ENCODE results near the gene NDST1.

Gene NDST1

GRCh38 chr5:150498501-150498900 lies 9.4 kb upstream of the NDST1 start:
- Mint-ChIP-seq H3K4me3 (no peak overlapping the region), H3K9me3 (no peaks in the 10 kb centered on the region), H3K4me1 (peaks cover 34% of the 10 kb centered on the region), H3K27me3 (no peaks in the 10 kb centered on the region), H3K27ac (peak overlapping the region; percentile 13), H3K36me3 (peaks cover 15% of the 10 kb centered on the region)
- ATAC-seq = no peak

DNA sequence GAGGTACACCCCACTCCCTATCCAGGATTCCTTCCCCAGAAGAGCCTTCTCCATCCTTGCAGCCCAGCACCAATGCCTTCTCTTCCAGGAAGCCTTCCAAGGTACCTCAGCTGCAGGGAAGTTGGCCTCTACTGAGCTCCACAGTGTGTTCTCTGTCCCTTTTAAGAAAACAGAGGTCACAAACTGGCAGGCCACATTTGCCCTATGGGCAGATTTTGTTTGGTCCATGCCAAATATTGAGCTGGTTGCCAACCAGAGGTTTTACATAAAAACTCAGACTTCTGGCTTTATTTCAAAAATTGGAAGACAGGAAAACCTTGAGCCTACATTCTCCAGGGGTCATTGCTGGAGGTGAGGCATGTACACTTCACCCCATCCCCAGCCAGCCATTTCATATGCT lies 9.0 kb upstream of the NDST1 start:
- Mint-ChIP-seq H3K4me1 (peaks cover 34% of the 10 kb centered on the region), H3K4me3 (no peak overlapping the region), H3K27me3 (no peaks in the 10 kb centered on the region), H3K27ac (peak overlapping the region; percentile 13), H3K36me3 (peaks cover 15% of the 10 kb centered on the region), H3K9me3 (no peaks in the 10 kb centered on the region)
- ATAC-seq = no peak

DNA sequence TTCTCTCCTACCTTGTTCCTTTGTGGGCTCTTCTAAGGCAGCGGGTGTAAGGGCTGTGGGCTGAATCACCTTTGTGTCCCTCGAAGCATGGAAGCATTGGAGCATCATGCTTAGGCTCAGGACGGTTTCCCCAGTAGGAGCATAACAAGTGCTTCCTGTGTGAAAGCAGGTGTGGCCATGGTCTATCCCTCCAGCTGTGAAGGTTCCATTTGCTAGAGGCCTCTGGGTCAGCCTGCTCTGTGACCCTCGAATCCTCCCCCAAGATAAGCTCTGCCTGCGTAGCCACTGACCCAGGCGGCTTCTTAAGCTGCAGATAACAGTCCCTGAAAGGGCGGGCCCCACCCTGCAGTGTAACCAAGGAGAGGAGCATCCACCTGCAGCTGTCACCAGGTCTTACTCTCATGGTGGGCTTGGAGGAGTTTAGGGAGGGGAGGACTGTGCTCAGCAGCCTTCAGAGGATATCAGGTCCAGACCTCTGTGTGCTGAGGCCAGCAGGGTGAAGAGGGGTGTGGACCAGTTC lies 8.4 kb upstream of the NDST1 start:
- Mint-ChIP-seq H3K4me1 (peaks cover 36% of the 10 kb centered on the region), H3K36me3 (peaks cover 15% of the 10 kb centered on the region), H3K27ac (peak overlapping the region; percentile 13), H3K4me3 (no peak overlapping the region), H3K27me3 (no peaks in the 10 kb centered on the region), H3K9me3 (no peaks in the 10 kb centered on the region)
- no peak for ATAC-seq

DNA sequence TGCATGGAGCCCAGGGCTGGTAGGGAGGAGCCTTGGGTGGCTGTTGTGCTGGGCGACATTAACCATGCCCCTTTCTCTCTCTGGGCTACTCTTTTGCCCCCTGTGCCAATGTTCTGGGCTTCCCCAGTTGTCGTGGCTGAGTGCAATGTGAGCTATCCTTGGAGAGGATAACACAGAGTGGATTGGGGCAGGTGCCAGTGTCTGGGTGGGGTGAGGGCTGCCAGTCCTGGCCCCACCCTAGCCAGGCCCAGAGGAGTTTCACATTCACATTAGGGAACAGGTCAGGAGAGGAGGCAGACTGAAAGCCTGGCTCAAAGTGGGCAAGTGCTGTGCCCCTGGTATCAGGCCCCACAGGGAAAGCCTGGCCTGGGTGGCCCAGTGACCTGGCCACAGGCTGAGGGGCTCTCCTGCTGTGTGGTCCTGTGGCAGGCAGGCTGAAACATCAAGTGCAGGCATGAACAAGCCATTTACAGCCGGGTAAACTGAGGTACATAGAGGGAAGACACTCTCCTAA lies 7.5 kb upstream of the NDST1 start:
- Mint-ChIP-seq H3K4me1 (peaks cover 38% of the 10 kb centered on the region), H3K4me3 (no peak overlapping the region), H3K36me3 (peaks cover 15% of the 10 kb centered on the region), H3K27ac (no peak overlapping the region), H3K9me3 (no peaks in the 10 kb centered on the region), H3K27me3 (no peaks in the 10 kb centered on the region)
- no peak for ATAC-seq

DNA sequence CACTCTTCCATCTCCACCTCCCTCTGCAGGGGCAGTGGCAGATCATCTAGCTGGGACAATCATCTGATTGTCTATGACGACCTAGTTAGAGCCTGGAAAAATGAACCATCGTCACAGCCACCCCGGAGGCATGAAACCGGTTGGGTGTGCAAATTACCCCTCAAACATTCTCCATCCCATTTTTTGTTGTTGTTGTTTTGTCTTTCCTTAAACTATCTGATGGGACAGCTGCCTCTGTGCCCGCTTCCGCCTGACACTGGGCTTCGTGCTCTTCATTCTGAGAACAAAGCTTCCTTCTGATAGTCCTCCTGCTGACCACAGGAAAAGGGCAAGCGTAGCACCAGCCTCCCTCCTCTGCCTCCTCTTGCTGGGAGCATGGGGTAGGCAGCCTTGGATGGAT lies 7.0 kb upstream of the NDST1 start:
- no peak overlapping the region for H3K27ac Mint-ChIP-seq
- H3K4me3 Mint-ChIP-seq = no peak overlapping the region
- no peak for ATAC-seq
- H3K9me3 Mint-ChIP-seq = no peaks in the 10 kb centered on the region
- H3K4me1 Mint-ChIP-seq = peaks cover 38% of the 10 kb centered on the region
- H3K27me3 Mint-ChIP-seq = no peaks in the 10 kb centered on the region
- H3K36me3 Mint-ChIP-seq = peaks cover 15% of the 10 kb centered on the region

- H3K36me3 Mint-ChIP-seq = peaks cover 15% of the 10 kb centered on the region
- H3K4me3 Mint-ChIP-seq = no peak overlapping the region
- H3K27ac Mint-ChIP-seq = peak overlapping the region; percentile 17
- H3K27me3 Mint-ChIP-seq = no peaks in the 10 kb centered on the region
- H3K4me1 Mint-ChIP-seq = peaks cover 38% of the 10 kb centered on the region
- no peaks in the 10 kb centered on the region for H3K9me3 Mint-ChIP-seq
- ATAC-seq = no peak
Observed at GRCh38 chr5:150502106-150502505, 5.8 kb upstream of the NDST1 start.

- peaks cover 31% of the 10 kb centered on the region for H3K4me1 Mint-ChIP-seq
- no peak for ATAC-seq
- H3K27me3 Mint-ChIP-seq = no peaks in the 10 kb centered on the region
- H3K36me3 Mint-ChIP-seq = peaks cover 15% of the 10 kb centered on the region
- no peak overlapping the region for H3K4me3 Mint-ChIP-seq
- H3K9me3 Mint-ChIP-seq = no peaks in the 10 kb centered on the region
- no peak overlapping the region for H3K27ac Mint-ChIP-seq
Observed at GRCh38 chr5:150502847-150503246, 5.1 kb upstream of the NDST1 start.

GRCh38 chr5:150503386-150503785 lies 4.5 kb upstream of the NDST1 start:
- H3K9me3 Mint-ChIP-seq = no peaks in the 10 kb centered on the region
- no peak overlapping the region for H3K27ac Mint-ChIP-seq
- peaks cover 15% of the 10 kb centered on the region for H3K36me3 Mint-ChIP-seq
- H3K27me3 Mint-ChIP-seq = no peaks in the 10 kb centered on the region
- no peak for ATAC-seq
- peaks cover 29% of the 10 kb centered on the region for H3K4me1 Mint-ChIP-seq
- H3K4me3 Mint-ChIP-seq = no peak overlapping the region

- Mint-ChIP-seq H3K9me3 (no peaks in the 10 kb centered on the region), H3K27ac (no peak overlapping the region), H3K4me3 (no peak overlapping the region), H3K36me3 (peaks cover 15% of the 10 kb centered on the region), H3K4me1 (peaks cover 22% of the 10 kb centered on the region), H3K27me3 (no peaks in the 10 kb centered on the region)
- no peak for ATAC-seq
Observed at GRCh38 chr5:150503977-150504620, 3.8 kb upstream of the NDST1 start.

DNA sequence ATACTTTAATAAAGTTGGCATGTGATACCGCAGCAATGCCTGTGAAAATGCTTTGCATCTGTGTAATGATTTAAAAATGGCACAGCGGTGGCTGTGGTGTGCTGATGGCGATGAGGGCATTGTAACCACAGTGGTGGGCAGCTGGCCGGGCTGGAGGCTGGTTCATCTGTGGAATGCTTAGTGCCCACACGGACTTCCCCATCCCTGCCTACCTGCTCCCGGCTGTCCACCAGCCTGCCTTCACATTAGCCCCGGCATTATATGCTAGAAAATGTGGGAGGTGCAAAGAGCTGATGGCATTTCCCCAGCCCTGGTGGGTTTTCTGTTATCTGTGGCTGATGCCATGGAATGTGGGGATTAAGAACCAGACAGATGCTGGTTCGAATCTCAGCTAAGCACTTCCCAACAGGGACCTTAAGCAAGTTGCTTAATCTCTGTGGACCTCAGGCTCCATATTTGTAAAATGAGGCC lies 2.9 kb upstream of the NDST1 start:
- no peak for ATAC-seq
- Mint-ChIP-seq H3K4me1 (peaks cover 13% of the 10 kb centered on the region), H3K27me3 (no peaks in the 10 kb centered on the region), H3K27ac (no peak overlapping the region), H3K9me3 (no peaks in the 10 kb centered on the region), H3K36me3 (peaks cover 15% of the 10 kb centered on the region), H3K4me3 (no peak overlapping the region)

DNA sequence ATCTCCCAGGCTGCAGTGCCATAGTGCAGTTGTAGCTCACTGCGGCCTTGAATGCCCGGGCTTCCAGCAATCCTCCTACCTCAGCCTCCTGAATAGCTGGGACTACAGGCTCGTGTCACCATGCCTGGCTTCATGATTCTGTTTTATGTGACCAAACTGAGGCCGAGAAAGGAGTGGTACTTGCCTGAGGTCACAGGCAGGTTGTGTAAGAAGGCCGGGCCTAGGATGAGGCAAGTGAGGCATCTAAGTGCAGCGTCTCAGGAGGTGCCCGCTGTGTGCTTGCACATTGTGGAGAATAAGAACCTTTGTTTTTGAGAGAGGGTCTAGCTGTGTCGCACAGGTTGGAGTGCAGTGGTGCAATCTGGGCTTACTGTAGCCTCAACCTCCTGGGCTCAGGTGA lies 2.1 kb upstream of the NDST1 start:
- Mint-ChIP-seq H3K4me1 (peaks cover 14% of the 10 kb centered on the region), H3K27ac (no peak overlapping the region), H3K4me3 (no peak overlapping the region), H3K36me3 (peaks cover 9% of the 10 kb centered on the region), H3K27me3 (no peaks in the 10 kb centered on the region), H3K9me3 (no peaks in the 10 kb centered on the region)
- ATAC-seq = no peak

DNA sequence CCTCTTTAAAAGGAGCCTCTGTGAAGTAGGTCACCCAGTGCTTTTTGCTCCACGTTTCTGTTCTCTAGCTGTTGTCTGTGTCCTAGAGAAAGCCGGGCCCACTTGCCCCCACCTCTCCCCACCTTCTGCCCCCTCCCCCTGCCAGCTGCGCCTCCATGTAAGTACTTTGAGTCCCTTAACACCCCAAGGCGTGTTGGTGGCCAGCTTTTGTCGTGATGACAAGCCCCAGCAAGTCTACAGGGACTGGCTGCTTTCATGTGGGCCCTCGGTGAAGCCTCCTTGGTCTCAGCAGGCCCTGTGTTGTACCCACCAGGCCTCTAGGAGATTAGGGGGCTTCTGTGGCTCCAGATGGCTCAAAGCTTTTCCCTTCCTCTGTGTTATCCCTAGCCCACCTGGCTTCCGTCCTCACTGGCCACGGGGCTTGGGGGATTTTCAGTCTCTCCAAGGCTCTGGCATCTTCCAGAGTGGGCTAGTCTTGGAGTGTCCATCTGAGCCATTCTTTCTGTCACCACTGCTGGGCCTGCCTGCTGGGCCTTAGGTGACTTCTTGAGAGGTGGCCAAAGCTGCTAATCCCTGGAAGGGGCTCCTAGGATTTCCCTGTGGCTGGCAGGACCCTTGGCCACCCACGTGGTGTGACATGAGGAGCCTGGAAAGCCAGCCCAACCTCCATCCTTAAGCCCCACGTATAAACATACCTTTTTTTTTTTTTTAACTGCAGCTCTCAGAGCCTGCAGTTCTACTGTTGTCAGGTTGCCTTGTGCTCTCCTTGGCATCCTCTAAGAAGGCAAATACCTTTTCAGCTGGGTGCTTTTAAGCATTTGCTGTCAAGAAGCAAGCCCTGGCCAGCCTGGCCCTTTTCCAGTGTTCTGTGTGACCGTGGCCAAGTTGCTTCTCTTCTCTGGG lies 1.1 kb upstream of the NDST1 start:
- Mint-ChIP-seq H3K9me3 (no peaks in the 10 kb centered on the region), H3K27ac (no peak overlapping the region), H3K4me3 (no peak overlapping the region), H3K4me1 (peaks cover 19% of the 10 kb centered on the region), H3K27me3 (no peaks in the 10 kb centered on the region), H3K36me3 (no peaks in the 10 kb centered on the region)
- no peak for ATAC-seq

GRCh38 chr5:150508277-150508640 lies 328 bp downstream of the NDST1 start:
- ATAC-seq = no peak
- Mint-ChIP-seq H3K36me3 (no peaks in the 10 kb centered on the region), H3K9me3 (no peaks in the 10 kb centered on the region), H3K4me1 (peaks cover 15% of the 10 kb centered on the region), H3K27me3 (no peaks in the 10 kb centered on the region), H3K27ac (no peak overlapping the region), H3K4me3 (no peak overlapping the region)

GRCh38 chr5:150508828-150509227 lies 897 bp downstream of the NDST1 start:
- H3K4me3 Mint-ChIP-seq = no peak overlapping the region
- H3K36me3 Mint-ChIP-seq = no peaks in the 10 kb centered on the region
- no peak overlapping the region for H3K27ac Mint-ChIP-seq
- no peak for ATAC-seq
- H3K27me3 Mint-ChIP-seq = no peaks in the 10 kb centered on the region
- H3K9me3 Mint-ChIP-seq = no peaks in the 10 kb centered on the region
- peaks cover 15% of the 10 kb centered on the region for H3K4me1 Mint-ChIP-seq

DNA sequence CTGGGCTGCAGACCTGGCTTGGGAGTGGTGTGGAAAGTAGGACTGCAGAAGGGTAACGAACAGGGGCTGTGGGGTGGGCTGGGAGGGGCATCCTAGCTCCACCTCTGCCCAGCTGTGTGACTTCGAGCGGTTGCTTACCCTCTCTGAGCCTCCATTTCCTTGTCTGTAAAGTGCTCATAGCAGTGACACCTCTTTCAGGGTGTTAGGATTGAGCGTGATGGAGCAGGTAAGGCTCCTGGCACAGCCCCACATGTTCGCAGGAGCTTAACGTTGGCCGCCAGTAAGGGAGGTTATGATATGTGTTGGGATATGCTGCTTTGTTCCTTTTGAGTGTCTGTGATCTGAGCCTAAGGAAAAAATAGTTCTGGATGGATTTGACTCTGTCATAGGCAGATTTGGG lies 2.1 kb downstream of the NDST1 start:
- Mint-ChIP-seq H3K9me3 (no peaks in the 10 kb centered on the region), H3K27me3 (no peaks in the 10 kb centered on the region), H3K36me3 (no peaks in the 10 kb centered on the region)

More for the DNA sequence above, 2.1 kb downstream of the NDST1 start:
- no peak overlapping the region for H3K27ac Mint-ChIP-seq
- peaks cover 16% of the 10 kb centered on the region for H3K4me1 Mint-ChIP-seq
- no peak for ATAC-seq
- no peak overlapping the region for H3K4me3 Mint-ChIP-seq

All from stimulated activated memory B cell treated with anti-CD40 and anti-IgM and Interleukin-4, amounts not matched to agents 10 μg/mL and 1 μg/mL and 100 μg/mL, for 72 hours (primary cell).